WTC11 (cell line): Measurements from ENCODE around the gene CTAGE8. TPM values are rescaled to one million over a fixed set of nuclear protein-coding genes. Genes with fewer than 3 reads are reported as not detected.

Experiments
- total RNA-seq: library from RNA; stranded (reverse); gene quantifications from 3 replicates; pipeline ENCODE4 v1.2.3, GENCODE V29; 2021

Gene CTAGE8
- total RNA-seq, 1 experiment from 2014 or later, result 5.6 TPM

Other genes with a start within 250 kb of the CTAGE8 start
- gene OR2A5, start 220.3 kb downstream of the CTAGE8 start, total RNA-seq, result not detected in 3 replicates
- not detected in 3 replicates for gene OR2A25, start 199.5 kb downstream of the CTAGE8 start, total RNA-seq
- gene OR2A12, start 183.0 kb downstream of the CTAGE8 start, total RNA-seq, result not detected in 3 replicates
- not detected in 3 replicates for gene OR2A2, start 159.7 kb downstream of the CTAGE8 start, total RNA-seq
- gene OR2A14, start 146.1 kb downstream of the CTAGE8 start, total RNA-seq, result not detected in 3 replicates
- 18.3 to 23.3 TPM (median 20.9 TPM) in 3 replicates for gene CTAGE4, start 85.8 kb downstream of the CTAGE8 start, total RNA-seq
- 28.1 to 39.2 TPM (median 37.0 TPM) in 3 replicates for gene ARHGEF35, start 73.5 kb downstream of the CTAGE8 start, total RNA-seq
- 0.20 to 0.37 TPM (median 0.27 TPM) in 3 replicates for gene OR2A42, start 29.7 kb downstream of the CTAGE8 start, total RNA-seq
- 6.3 to 9.9 TPM (median 9.4 TPM) in 3 replicates for gene OR2A7, start 4.5 kb downstream of the CTAGE8 start, total RNA-seq
- 0.15 to 0.27 TPM in 2 of 3 replicates, not detected in the other for gene OR2A1, start 43.1 kb upstream of the CTAGE8 start, total RNA-seq
- 80.1 to 115 TPM (median 104 TPM) in 3 replicates for gene ARHGEF5, start 86.1 kb upstream of the CTAGE8 start, total RNA-seq
- not detected in 3 replicates for gene NOBOX, start 134.4 kb upstream of the CTAGE8 start, total RNA-seq